T-helper 2 cell treated with Interferon-gamma antibody and Interleukin-4, amounts not matched to agents 100 ng/mL and 5 ng/mL, for 36 hours (primary cell): Measurements from ENCODE around the gene LRCH4. TPM values are rescaled to one million over a fixed set of nuclear protein-coding genes. Genes with fewer than 3 reads are reported as not detected.

Experiments
- intact Hi-C: fragments of 100-400 bp; cut with micrococcal nuclease; formaldehyde crosslinking; loops from one replicate; pipeline ENCODE4 v1.15.1; 2023
- total RNA-seq: library from RNA; stranded (reverse); gene quantifications from 2 replicates; pipeline ENCODE4 v1.2.3, GENCODE V29; 2022

Gene LRCH4, protein sequence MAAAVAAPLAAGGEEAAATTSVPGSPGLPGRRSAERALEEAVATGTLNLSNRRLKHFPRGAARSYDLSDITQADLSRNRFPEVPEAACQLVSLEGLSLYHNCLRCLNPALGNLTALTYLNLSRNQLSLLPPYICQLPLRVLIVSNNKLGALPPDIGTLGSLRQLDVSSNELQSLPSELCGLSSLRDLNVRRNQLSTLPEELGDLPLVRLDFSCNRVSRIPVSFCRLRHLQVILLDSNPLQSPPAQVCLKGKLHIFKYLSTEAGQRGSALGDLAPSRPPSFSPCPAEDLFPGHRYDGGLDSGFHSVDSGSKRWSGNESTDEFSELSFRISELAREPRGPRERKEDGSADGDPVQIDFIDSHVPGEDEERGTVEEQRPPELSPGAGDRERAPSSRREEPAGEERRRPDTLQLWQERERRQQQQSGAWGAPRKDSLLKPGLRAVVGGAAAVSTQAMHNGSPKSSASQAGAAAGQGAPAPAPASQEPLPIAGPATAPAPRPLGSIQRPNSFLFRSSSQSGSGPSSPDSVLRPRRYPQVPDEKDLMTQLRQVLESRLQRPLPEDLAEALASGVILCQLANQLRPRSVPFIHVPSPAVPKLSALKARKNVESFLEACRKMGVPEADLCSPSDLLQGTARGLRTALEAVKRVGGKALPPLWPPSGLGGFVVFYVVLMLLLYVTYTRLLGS
- total RNA-seq = 167 and 168 TPM in 2 replicates

GRCh38 chr7:100585511-100586265, at the start of gene LRCH4:
Gene LRCH4 (minus strand): TSS chr7:100586129. CDS start chr7:100586100, 29 bp downstream.
- intact Hi-C loops = loop anchor here (1.0 to 5.0 kb wide), 7 partner anchors 19 to 156 kb away; partner anchors contain the start of genes AGFG2, GIGYF1, GNB2 and MEPCE

DNA sequence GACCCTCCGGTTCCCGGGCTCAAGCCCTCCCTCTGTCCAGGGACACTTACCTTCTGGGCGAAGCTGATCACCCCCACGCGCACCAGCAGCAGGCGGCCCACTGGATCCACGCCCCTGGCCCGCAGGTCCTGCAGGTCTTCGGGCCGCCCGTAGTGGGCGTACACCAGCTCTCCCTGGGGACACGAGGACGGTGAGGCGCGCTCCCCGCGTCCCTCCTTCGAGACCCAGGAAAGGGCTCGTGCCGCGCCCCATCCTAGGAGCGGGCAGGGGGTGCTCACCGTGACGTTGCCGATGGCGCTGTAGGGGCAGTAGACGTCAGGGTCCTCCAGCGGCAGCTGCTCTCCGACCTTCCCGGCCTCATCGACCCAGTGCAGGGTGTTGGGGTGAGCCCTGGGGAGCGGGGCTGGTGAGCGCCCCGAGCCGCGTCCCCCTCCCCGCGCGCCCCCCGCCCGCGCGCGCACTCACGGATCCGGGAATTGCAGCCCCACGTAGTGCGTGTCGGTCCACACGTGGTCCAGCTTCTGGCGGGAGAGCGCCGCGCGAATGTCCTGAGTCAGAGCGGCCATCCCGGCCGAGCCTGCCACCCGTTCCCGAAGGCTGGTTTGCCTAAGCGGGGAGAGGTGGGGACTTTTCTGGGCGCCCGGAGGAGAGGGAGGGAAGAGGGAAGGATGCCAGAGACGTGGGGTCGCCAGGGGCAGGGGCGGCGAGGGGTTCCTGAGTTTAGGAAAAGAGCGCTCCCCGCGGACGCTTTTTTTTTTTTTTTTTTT, 47.2 kb upstream of the LRCH4 start:
- intact Hi-C loops = loop anchor here (5.0 kb wide), 1 partner anchor 59 kb away; the partner anchor contains the start of gene GIGYF1

GRCh38 chr7:100630066-100630465, 44.1 kb upstream of the LRCH4 start:
- intact Hi-C loops = loop anchor here (5.0 kb wide), 1 partner anchor 62 kb away; the partner anchor contains the start of gene GIGYF1

DNA sequence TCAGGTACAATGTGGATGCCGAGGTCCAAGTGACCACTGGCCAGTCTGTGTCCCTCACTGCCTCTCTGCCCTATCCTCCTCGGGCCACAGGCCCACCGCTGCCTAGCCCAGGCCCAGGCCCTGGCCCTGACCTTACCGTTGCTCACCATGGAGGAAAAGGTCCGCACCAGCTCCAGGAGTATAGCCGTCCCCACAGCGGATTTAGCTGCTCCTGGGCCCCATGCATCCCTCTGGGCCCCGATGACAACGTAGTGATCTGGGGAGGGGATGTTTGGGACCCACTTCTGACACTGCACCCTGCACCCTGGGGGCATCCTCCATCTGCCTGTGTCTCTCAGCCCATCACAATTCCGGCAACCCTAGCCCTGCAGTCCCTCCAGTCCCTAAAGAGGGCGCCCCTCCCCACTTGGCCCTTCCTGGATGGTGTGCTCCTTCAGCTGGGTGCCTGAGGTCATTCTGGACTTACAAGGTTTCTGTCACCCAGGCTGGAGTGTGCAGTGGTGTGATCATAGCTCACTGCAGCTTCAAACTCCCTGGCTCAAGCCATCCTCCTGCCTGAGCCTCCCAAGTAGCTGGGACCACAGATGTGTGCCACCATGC, 43.3 kb upstream of the LRCH4 start:
- intact Hi-C loops = no loop called here

DNA sequence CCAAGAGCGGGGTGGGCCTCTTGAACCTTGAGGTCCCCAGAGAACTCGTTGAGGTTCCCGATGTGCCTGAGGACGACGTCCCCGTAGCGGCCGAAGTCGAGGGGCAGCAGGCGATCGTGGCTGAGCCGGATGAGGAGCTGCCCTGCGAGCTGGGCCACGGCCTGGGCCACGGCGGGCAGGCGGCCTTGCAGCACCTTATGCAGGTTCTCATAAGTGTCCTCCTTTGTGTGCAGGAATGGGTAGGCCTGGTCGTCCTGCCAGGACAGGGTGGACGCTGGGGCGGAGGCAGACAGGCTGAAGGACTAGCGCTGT, 41.3 kb upstream of the LRCH4 start:
- intact Hi-C loops = loop anchor here (2.0 kb wide), 1 partner anchor 40 kb away; the partner anchor contains the start of genes FBXO24 and LRCH4

GRCh38 chr7:100626530-100627237, 40.8 kb upstream of the LRCH4 start:
- intact Hi-C loops = loop anchor here (1.0 to 2.0 kb wide), 4 partner anchors 14 to 47 kb away; partner anchors contain the start of genes FBXO24, GNB2, LRCH4 and MOSPD3

GRCh38 chr7:100626055-100626454, 40.1 kb upstream of the LRCH4 start:
- intact Hi-C loops = loop anchor here (1.0 to 2.0 kb wide), 4 partner anchors 14 to 47 kb away; partner anchors contain the start of genes FBXO24, GNB2, LRCH4 and MOSPD3

DNA sequence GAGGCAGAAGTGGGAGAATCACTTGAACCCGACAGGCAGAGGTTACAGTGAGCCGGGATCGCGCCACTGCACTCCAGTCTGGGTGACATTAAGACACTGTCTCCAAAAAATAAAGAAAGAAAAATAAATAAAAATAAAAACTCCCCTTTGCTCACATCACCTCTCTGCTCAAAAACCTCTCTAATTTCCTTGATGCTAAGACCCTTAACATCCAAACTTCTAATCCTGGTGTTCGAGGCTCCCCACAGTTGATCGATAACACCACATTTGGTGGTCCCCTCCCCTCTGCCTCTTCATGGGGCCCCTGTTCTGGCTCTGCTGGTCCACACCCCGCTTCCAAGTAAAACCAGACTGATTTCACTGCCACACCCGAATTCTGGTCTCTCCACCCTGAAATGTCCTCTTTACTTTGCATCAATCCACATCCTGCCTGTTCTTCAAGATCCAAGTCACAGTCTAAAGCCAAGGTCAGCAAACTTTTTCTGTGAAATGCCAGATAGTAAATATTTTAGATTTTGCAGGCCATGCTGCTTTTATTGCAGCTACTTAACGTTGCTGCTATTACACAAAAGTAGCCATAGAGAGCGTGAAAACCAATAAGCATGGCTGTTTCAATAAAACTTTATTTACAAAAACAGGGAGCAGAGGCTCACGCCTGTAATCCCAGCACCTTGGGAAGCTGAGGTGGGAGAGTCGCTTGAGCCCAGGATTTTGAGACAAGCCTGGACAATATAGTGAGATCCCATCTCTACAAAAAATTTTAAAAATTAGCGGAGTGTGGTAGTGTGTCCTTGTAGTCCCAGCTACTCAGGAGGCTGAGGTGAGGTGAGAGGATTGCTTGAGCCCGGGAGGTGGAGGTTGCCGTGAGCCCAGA, 38.3 kb upstream of the LRCH4 start:
- intact Hi-C loops = no loop called here

DNA sequence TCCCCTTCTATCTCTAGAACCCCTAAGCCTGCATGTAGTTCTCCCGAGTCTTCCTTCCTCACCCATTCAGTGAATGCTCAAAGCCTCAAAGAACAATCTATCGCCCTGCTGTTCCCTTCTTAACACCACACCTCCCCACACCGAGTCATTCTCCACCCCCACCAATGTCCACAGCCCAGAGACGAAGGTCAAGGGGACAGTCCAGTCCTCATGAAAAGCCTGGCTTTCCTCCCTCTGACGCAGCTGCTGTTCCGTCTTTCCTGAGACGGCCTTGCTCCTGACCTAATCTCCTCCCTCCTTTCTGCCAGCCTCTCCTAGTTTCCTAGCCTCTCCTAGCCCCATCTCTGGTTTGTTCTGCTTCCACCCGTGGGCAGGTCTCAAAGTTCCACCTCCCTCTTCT, 35.6 kb upstream of the LRCH4 start:
- intact Hi-C loops = no loop called here

GRCh38 chr7:100620804-100621203, 34.9 kb upstream of the LRCH4 start:
- intact Hi-C loops = no loop called here

GRCh38 chr7:100620239-100620638, 34.3 kb upstream of the LRCH4 start:
- intact Hi-C loops = no loop called here

DNA sequence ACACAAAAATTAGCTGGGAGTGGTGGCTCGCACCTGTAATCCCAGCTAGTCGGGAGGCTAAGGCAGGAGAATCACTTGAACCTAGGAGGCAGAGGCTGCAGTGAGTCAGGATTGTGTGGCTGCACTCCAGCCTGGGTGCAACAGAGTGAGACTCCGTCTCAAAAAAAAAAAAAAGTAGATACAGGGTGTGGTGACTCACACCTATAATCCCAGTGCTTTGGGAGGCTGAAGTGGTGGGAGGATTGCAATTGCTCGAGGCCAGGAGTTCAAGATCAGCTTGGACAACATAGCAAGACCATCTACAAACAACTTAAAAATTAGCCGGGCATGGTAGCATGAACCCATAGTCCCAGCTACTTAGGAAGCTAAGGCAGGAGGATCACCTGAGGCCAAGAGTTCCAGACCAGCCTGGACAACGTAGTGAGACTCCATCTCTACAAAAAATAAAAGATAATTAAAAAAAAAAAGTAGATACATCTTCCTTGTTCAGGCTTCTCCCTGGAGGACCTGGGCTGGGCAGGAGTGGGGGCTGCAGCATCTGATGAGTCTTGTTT, 28.5 kb upstream of the LRCH4 start:
- intact Hi-C loops = no loop called here

DNA sequence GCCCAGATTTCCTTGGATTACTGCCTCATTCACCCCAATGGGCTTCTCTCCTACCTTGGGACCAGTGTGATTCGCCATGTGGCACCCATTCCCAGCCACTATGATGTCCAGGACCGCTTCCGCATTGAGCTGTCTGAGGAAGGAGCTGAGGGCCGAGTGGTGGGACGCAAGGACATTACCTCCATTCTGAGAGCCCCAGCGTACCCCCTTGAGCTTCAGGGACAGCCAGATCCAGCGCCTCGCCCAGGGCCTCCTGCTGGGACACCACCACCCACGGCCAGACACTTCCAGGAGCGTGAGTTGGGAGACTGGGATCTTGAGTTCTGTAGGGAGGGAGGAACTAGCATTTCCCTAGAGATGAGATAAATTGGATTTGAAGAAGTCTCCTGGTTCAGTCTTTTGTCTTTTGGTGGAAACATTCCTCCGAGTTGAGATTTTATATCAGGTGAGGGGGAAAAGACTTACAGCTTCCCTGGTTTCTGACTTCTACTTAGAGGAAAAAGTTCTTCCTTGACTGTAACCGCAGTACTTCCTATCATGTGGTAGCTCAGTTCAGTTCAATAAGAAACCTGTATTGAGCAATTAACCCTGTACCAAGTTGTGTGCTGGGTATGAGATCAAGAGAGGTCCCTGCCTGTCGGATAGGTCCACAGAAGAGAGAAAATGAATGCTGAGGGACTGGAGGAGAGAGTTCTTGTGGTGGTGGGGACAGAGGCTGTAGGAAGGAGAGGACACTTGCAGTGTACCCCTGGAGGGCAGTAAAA, 27.7 kb upstream of the LRCH4 start:
- intact Hi-C loops = no loop called here

DNA sequence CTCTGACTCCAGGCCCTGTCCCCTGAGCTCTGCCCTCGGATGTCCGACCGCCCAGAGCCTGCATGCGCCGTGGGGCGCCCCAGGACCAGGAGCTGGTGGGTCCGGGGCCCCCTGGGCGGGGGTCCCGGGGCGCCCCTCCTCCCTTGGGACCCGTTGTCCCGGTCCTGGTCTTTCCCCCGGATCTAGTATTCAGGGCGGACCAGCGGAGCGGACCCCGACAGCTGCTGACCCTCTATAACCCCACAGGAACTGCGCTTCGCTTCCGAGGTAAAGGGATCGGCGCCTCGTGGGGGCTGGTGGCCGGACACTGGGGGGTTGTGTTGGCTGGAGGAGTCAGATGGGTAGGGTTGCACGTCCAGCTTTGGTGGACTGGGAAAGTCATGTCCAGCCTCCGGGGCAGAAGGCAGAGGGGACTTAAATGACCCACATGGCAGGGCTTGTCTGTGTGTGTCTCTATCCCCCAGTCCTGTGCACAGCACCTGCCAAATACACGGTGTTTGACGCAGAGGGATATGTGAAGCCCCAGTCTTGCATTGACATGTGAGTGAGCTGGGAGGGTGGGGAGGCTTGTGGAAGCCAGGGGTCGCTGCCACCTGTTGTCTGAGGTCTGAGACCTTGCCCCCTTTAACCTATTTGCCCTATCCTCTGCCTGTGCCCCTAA, 26.9 kb upstream of the LRCH4 start:
- intact Hi-C loops = loop anchor here (1.0 kb wide), 6 partner anchors 9 to 92 kb away; partner anchors contain the start of genes AGFG2, FBXO24, GNB2 and LRCH4

- intact Hi-C loops = loop anchor here (1.0 kb wide), 6 partner anchors 8 to 93 kb away; partner anchors contain the start of genes AGFG2, FBXO24, GNB2 and LRCH4
These were observed 26.2 kb upstream of the LRCH4 start, which contains the start of gene MOSPD3 for GRCh38 chr7:100611983-100612729. Gene MOSPD3 (plus strand): TSS chr7:100612540. CDS start chr7:100612792, 252 bp downstream.

DNA sequence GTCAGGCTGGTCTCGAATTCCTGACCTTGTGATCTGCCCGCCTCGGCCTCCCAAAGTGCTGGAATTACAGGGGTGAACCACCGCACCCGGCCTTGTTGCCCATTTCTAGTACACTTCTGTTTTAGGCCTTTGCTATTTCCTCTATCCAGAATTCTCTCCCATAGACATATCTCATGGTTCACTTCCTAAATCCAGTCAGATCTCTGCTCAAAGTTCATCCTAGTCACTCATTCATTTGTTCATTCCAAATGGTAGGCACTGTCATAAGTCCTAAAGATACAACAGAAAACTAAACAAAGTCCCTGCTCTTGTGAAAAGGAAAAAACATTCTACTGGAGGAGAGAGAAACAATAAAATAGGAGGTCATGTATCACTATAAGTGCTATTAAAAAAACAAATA, 24.0 kb upstream of the LRCH4 start:
- intact Hi-C loops = no loop called here
